Measurements from ENCODE around the gene IRS4.

IRS4 gene

GRCh38 chrX:108736509-108737479 is at the start of gene IRS4 (continued):
- TF ChIP-seq, protein P1, sequence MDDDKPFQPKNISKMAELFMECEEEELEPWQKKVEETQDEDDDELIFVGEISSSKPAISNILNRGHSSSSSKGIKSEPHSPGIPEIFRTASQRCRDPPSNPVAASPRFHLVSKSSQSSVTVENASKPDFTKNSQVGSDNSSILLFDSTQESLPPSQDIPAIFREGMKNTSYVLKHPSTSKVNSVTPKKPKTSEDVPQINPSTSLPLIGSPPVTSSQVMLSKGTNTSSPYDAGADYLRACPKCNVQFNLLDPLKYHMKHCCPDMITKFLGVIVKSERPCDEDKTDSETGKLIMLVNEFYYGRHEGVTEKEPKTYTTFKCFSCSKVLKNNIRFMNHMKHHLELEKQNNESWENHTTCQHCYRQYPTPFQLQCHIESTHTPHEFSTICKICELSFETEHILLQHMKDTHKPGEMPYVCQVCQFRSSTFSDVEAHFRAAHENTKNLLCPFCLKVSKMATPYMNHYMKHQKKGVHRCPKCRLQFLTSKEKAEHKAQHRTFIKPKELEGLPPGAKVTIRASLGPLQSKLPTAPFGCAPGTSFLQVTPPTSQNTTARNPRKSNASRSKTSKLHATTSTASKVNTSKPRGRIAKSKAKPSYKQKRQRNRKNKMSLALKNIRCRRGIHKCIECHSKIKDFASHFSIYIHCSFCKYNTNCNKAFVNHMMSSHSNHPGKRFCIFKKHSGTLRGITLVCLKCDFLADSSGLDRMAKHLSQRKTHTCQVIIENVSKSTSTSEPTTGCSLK (tag by site-specific recombination; IDR thresholded peaks at IDR 0.05), result no peak
- TF ChIP-seq TSHZ1 (tag by site-specific recombination; IDR thresholded peaks at IDR 0.05; ENCODE audit: borderline replicate concordance) (no peak), ZNF362 (tag by site-specific recombination; IDR thresholded peaks at IDR 0.05) (no peak), OVOL3 (tag by site-specific recombination; IDR thresholded peaks at IDR 0.05) (no peak), PRDM6 (tag by site-specific recombination; IDR thresholded peaks at IDR 0.05) (no peak), TCF7L2 (IDR thresholded peaks at IDR 0.05; ENCODE audit: borderline replicate concordance, low read depth, low read length) (no peak), ZBTB48 (tag by site-specific recombination; IDR thresholded peaks at IDR 0.05) (peak; percentile 16; the same call in 1 of the 2 replicates), ZNF560 (tag by site-specific recombination; IDR thresholded peaks at IDR 0.05; ENCODE audit: borderline replicate concordance) (no peak), ZNF423 (tag by site-specific recombination; IDR thresholded peaks at IDR 0.05) (no peak), MZF1 (tag by site-specific recombination; IDR thresholded peaks at IDR 0.05; ENCODE audit: borderline replicate concordance) (no peak), ZNF626 (tag by site-specific recombination; IDR thresholded peaks at IDR 0.05) (no peak), BCL11A (tag by site-specific recombination; IDR thresholded peaks at IDR 0.05; ENCODE audit: low read depth) (no peak), ZNF175 (tag by site-specific recombination; IDR thresholded peaks at IDR 0.05) (no peak), ZNF146 (tag by site-specific recombination; IDR thresholded peaks at IDR 0.05) (no peak), ZNF248 (tag by site-specific recombination; IDR thresholded peaks at IDR 0.05) (no peak), SETDB1 (IDR thresholded peaks at IDR 0.05; ENCODE audit: insufficient read length, low read length) (no peak), ZNF585B (tag by site-specific recombination; IDR thresholded peaks at IDR 0.05) (no peak), GLI2 (tag by site-specific recombination; IDR thresholded peaks at IDR 0.05; ENCODE audit: borderline replicate concordance, low read depth) (no peak), ZNF391 (tag by site-specific recombination; IDR thresholded peaks at IDR 0.05; ENCODE audit: borderline replicate concordance, low read depth) (peak; percentile 83; the same call in 1 of the 2 replicates), ZNF24 (tag by site-specific recombination; IDR thresholded peaks at IDR 0.05) (no peak; the same call in 1 of the 2 replicates), ZNF624 (tag by site-specific recombination; IDR thresholded peaks at IDR 0.05) (no peak), KLF8 (tag by site-specific recombination; IDR thresholded peaks at IDR 0.05) (no peak; the same call in 1 of the 2 replicates), ZSCAN30 (tag by site-specific recombination; IDR thresholded peaks at IDR 0.05) (peak; percentile 91)
- TF ChIP-seq, protein P2, sequence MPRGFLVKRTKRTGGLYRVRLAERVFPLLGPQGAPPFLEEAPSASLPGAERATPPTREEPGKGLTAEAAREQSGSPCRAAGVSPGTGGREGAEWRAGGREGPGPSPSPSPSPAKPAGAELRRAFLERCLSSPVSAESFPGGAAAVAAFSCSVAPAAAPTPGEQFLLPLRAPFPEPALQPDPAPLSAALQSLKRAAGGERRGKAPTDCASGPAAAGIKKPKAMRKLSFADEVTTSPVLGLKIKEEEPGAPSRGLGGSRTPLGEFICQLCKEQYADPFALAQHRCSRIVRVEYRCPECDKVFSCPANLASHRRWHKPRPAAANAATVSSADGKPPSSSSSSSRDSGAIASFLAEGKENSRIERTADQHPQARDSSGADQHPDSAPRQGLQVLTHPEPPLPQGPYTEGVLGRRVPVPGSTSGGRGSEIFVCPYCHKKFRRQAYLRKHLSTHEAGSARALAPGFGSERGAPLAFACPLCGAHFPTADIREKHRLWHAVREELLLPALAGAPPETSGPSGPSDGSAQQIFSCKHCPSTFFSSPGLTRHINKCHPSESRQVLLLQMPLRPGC (tag by site-specific recombination; IDR thresholded peaks at IDR 0.05), result no peak
- TF ChIP-seq, protein P3, sequence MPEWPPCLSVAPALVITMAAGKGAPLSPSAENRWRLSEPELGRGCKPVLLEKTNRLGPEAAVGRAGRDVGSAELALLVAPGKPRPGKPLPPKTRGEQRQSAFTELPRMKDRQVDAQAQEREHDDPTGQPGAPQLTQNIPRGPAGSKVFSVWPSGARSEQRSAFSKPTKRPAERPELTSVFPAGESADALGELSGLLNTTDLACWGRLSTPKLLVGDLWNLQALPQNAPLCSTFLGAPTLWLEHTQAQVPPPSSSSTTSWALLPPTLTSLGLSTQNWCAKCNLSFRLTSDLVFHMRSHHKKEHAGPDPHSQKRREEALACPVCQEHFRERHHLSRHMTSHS (tag by site-specific recombination; IDR thresholded peaks at IDR 0.05), result no peak
- TF ChIP-seq, protein P4, sequence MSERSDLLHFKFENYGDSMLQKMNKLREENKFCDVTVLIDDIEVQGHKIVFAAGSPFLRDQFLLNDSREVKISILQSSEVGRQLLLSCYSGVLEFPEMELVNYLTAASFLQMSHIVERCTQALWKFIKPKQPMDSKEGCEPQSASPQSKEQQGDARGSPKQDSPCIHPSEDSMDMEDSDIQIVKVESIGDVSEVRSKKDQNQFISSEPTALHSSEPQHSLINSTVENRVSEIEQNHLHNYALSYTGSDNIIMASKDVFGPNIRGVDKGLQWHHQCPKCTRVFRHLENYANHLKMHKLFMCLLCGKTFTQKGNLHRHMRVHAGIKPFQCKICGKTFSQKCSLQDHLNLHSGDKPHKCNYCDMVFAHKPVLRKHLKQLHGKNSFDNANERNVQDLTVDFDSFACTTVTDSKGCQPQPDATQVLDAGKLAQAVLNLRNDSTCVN (tag by site-specific recombination; optimal IDR thresholded peaks at IDR 0.05), result peak; percentile 44
